HG02870 (cell line): Measurements from ENCODE around the gene ZNF277.
"Not testable (repeated sequence)": the region's sequence is repeated elsewhere in the genome, so short reads cannot be mapped to it uniquely, and the experiment has no call there.

ENCODE experiments used
- ATAC-seq: cut with Tn5 transposase; IDR thresholded peaks from one replicate; pipeline ENCODE4 v1.9.1; 2021; ENCODE audit warnings: mild to moderate bottlenecking, moderate library complexity; ENCODE audit not compliant: unreplicated experiment

ZNF277 gene

DNA sequence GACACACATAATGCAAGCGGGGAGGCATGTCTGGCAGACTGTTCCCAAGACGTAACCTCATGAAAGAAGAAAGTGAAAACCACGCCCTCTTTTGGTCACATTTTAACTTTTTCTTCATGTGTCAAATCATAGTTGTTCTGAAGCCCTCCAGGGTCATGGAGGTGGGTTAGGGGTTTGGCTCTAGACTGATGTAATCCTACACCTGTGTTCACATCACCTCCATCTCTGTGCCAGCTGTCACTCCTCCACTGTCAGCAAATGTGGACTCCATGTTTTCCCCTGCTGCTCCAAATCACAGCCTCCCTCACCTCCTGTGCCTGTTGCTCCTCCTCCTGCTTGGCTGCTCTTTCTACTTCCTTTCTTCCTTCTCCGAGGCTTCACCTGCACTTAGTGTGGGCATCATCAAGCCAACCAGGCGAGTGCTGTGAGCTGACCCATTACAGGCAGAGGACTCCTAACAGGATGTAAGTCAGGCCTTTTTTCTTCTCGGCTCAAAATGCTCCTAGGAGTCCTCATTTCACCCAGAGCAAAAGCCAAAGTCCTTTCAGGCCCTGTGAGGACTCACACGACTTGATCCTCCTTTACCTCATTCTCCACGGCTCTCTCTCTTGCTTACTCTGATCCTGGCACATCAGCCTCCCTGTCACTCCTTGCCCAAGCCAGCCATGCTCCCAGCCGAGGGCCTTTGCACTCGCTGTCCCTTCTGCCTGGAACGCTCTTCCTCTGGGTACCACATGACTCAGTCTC is 177.3 kb downstream of the ZNF277 start:
- ATAC-seq = no peak

DNA sequence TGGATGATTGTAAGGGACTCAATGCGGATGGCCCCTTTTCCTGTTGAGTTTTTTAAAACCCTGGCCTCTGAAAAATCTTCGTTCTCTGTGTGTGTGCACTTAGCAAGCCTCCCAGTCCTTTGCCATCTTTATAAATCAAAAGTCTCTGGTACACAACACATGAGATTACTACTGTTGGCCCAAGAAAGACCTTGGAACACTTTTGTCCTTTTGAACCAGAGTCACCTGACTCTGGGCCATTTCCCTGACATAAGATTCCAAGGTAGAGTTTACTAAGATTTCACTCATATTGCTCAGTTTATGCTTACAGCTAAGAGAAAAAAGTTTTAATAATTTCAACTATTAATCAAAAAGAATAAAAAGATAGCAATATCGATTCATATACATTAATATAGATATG is 179.0 kb downstream of the ZNF277 start:
- ATAC-seq = no peak

DNA sequence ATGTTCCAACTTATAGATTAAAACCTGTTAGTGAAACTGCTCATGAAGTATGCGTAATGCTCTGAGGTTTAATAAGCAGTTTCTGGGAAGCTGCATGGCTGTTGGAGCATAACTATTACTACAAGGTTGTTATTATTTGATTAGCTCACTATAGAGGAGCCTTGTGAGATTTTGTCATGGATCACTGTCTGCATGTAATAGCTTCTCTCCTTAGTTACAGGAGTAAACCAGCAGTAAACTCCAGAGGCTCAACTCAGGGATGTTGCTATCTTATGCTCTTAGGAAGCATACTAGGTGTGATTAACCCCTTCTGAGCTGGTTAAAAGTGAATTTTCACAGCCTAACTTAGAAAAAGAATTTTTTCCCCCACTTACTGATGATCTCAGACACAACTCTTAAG is 180.1 kb downstream of the ZNF277 start:
- ATAC-seq = no peak

DNA sequence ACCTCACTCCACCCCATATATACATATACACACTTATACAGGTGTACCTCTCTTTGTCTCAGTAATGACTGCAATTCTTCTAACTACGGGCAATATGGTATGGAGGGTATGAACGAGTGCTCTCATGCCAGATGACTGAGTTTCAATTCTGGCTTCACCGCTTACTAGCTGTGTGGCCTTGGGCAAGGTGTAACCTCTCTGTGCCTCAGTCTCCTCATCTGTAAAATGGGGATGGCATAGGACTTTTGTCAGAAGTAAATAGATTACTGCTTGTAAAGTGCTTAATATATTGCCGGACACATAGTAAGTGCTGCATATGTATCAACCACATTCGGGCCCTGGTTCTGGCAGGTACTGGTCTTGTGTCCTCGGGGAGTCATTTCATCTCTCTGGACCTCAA is 183.7 kb downstream of the ZNF277 start:
- ATAC-seq = no peak

DNA sequence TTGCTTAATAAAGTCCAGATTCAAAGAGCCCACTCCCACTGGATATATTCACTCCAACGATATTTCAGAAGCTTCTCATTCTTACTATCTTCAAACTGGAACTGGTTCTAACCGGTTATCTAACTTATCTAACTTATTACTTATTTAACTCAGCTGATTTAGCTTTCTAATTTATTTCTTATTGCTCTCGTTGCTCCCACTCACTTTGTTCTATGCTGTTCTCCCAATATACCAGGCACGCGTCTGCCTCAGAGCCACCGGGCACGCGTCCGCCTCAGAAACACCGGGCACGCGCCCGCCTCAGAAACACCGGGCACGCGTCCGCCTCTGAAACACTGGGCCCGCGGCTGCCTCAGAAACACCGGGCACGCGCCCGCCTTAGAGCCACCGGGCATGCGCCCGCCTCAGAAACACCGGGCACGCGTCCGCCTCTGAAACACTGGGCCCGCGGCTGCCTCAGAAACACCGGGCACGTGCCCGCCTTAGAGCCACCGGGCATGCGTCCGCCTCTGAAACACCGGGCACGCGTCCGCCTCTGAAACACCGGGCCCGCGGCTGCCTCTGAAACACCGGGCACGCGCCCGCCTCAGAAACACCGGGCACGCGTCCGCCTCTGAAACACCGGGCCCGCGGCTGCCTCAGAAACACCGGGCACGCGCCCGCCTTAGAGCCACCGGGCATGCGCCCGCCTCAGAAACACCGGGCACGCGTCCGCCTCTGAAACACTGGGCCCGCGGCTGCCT is 184.8 kb downstream of the ZNF277 start:
- not testable (repeated sequence) for ATAC-seq

DNA sequence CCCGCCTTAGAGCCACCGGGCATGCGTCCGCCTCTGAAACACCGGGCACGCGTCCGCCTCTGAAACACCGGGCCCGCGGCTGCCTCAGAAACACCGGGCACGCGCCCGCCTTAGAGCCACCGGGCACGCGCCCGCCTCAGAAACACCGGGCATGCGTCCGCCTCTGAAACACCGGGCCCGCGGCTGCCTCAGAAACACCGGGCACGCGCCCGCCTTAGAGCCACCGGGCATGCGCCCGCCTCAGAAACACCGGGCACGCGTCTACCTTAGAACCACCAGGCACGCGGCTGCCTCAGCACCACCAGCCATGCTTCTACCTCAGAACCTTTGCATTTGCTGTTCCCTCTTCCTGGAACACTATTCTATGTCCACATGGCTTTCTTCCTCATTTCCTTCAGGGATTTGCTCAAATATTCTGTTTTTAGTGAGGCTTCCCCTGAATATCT is 185.4 kb downstream of the ZNF277 start:
- ATAC-seq = not testable (repeated sequence)
